ENCODE measurements around the gene ACTR3.

- TF ChIP-seq, protein P1, sequence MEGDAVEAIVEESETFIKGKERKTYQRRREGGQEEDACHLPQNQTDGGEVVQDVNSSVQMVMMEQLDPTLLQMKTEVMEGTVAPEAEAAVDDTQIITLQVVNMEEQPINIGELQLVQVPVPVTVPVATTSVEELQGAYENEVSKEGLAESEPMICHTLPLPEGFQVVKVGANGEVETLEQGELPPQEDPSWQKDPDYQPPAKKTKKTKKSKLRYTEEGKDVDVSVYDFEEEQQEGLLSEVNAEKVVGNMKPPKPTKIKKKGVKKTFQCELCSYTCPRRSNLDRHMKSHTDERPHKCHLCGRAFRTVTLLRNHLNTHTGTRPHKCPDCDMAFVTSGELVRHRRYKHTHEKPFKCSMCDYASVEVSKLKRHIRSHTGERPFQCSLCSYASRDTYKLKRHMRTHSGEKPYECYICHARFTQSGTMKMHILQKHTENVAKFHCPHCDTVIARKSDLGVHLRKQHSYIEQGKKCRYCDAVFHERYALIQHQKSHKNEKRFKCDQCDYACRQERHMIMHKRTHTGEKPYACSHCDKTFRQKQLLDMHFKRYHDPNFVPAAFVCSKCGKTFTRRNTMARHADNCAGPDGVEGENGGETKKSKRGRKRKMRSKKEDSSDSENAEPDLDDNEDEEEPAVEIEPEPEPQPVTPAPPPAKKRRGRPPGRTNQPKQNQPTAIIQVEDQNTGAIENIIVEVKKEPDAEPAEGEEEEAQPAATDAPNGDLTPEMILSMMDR (IDR thresholded peaks at IDR 0.05; ENCODE audit: insufficient read depth, low read length) = no peak
- no peak for TF ChIP-seq POLR2AphosphoS5 (IDR thresholded peaks at IDR 0.05; ENCODE audit: low read depth)
- TF ChIP-seq, protein P2, sequence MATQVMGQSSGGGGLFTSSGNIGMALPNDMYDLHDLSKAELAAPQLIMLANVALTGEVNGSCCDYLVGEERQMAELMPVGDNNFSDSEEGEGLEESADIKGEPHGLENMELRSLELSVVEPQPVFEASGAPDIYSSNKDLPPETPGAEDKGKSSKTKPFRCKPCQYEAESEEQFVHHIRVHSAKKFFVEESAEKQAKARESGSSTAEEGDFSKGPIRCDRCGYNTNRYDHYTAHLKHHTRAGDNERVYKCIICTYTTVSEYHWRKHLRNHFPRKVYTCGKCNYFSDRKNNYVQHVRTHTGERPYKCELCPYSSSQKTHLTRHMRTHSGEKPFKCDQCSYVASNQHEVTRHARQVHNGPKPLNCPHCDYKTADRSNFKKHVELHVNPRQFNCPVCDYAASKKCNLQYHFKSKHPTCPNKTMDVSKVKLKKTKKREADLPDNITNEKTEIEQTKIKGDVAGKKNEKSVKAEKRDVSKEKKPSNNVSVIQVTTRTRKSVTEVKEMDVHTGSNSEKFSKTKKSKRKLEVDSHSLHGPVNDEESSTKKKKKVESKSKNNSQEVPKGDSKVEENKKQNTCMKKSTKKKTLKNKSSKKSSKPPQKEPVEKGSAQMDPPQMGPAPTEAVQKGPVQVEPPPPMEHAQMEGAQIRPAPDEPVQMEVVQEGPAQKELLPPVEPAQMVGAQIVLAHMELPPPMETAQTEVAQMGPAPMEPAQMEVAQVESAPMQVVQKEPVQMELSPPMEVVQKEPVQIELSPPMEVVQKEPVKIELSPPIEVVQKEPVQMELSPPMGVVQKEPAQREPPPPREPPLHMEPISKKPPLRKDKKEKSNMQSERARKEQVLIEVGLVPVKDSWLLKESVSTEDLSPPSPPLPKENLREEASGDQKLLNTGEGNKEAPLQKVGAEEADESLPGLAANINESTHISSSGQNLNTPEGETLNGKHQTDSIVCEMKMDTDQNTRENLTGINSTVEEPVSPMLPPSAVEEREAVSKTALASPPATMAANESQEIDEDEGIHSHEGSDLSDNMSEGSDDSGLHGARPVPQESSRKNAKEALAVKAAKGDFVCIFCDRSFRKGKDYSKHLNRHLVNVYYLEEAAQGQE (IDR thresholded peaks at IDR 0.05; ENCODE audit: insufficient replicate concordance, low read depth) = no peak
- TF ChIP-seq GABPA (IDR thresholded peaks at IDR 0.05; ENCODE audit: low read depth) = no peak
Measured at GRCh38 chr2:113877711-113878598, 11.9 kb upstream of the ACTR3 start.

Measured in HL-60 (cell line).